ENCODE results near the gene SLC34A3. TPM values are rescaled to one million over a fixed set of nuclear protein-coding genes. Genes with fewer than 3 reads are reported as not detected.

Gene SLC34A3
- total RNA-seq, 1 donor from 2014 or later = not detected

DNA sequence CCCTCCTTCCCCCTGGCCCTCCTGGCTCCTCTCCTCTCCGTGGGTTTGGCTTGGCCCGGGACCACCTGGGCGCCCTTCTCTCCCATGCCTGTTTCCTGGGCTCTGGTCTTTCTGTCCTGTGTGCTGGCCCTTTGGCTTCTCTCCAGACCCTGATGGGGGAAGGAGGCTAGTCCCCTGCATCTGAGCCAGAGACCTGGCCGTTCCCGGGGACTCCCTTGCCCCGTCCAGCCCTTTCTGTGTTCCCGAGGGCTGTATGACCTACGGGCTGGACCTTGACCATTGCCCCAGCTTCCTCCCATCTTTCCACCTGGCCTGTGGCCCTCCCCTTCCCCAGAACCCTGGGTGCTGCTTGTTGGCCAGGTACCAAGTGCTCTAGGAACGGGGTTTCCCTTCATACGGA, 32.8 kb downstream of the SLC34A3 start:
- H3K27ac Mint-ChIP-seq = no peak overlapping the region
- H3K27me3 Mint-ChIP-seq (ENCODE audit: insufficient read depth, low read depth) = peaks cover 2% of the 10 kb centered on the region
- peaks cover 16% of the 10 kb centered on the region for H3K36me3 Mint-ChIP-seq

GRCh38 chr9:137264067-137264466, 33.4 kb downstream of the SLC34A3 start:
- H3K36me3 ChIP-seq = no peaks in the 10 kb centered on the region
- H3K9ac ChIP-seq = no peak overlapping the region
- H3K4me3 ChIP-seq = no peak overlapping the region
- H3F3A ChIP-seq (ENCODE audit: low read depth) = peaks cover 16% of the 10 kb centered on the region
- no peak overlapping the region for H2AFZ ChIP-seq (replicated peaks)
- H3K9me3 Mint-ChIP-seq = peaks cover 3% of the 10 kb centered on the region
- peaks cover 2% of the 10 kb centered on the region for H3K27me3 Mint-ChIP-seq (ENCODE audit: insufficient read depth, low read depth)
- no peak overlapping the region for H3K4me3 Mint-ChIP-seq
- H3K9me3 ChIP-seq (ENCODE audit: low read depth) = no peaks in the 10 kb centered on the region
- H3K4me2 ChIP-seq = no peak overlapping the region
- H3K79me2 ChIP-seq (ENCODE audit: low read depth) = no peaks in the 10 kb centered on the region
- no peaks in the 10 kb centered on the region for H3K27me3 ChIP-seq
- no peak overlapping the region for H3K27ac Mint-ChIP-seq
- no peaks in the 10 kb centered on the region for H3K4me1 ChIP-seq
- peaks cover 12% of the 10 kb centered on the region for H3K36me3 Mint-ChIP-seq
- H3K27ac ChIP-seq = no peak overlapping the region
- TF ChIP-seq EZH2phosphoT487 (IDR thresholded peaks at IDR 0.05) (no peak), EZH2 (IDR thresholded peaks at IDR 0.05) (no peak)
- TF ChIP-seq, protein P1, sequence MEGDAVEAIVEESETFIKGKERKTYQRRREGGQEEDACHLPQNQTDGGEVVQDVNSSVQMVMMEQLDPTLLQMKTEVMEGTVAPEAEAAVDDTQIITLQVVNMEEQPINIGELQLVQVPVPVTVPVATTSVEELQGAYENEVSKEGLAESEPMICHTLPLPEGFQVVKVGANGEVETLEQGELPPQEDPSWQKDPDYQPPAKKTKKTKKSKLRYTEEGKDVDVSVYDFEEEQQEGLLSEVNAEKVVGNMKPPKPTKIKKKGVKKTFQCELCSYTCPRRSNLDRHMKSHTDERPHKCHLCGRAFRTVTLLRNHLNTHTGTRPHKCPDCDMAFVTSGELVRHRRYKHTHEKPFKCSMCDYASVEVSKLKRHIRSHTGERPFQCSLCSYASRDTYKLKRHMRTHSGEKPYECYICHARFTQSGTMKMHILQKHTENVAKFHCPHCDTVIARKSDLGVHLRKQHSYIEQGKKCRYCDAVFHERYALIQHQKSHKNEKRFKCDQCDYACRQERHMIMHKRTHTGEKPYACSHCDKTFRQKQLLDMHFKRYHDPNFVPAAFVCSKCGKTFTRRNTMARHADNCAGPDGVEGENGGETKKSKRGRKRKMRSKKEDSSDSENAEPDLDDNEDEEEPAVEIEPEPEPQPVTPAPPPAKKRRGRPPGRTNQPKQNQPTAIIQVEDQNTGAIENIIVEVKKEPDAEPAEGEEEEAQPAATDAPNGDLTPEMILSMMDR (IDR thresholded peaks at IDR 0.05) = no peak
- H3K4me1 Mint-ChIP-seq = peaks cover 5% of the 10 kb centered on the region
- DNase-seq (ENCODE audit: low spot score) = no peak
- no peaks in the 10 kb centered on the region for H4K20me1 ChIP-seq (ENCODE audit: low read depth)

More for the DNA sequence above, 32.8 kb downstream of the SLC34A3 start:
- Mint-ChIP-seq H3K4me1 (peaks cover 5% of the 10 kb centered on the region), H3K9me3 (peaks cover 3% of the 10 kb centered on the region), H3K4me3 (no peak overlapping the region)
- TF ChIP-seq, protein P1 (IDR thresholded peaks at IDR 0.05) = no peak
- no peak for TF ChIP-seq EZH2 (IDR thresholded peaks at IDR 0.05)
- no peak for TF ChIP-seq EZH2phosphoT487 (IDR thresholded peaks at IDR 0.05)
- Histone ChIP-seq H3K4me1 (no peaks in the 10 kb centered on the region), H3F3A (ENCODE audit: low read depth) (peaks cover 16% of the 10 kb centered on the region), H3K27me3 (no peaks in the 10 kb centered on the region), H2AFZ (replicated peaks) (no peak overlapping the region), H3K4me3 (no peak overlapping the region), H3K4me2 (no peak overlapping the region), H3K27ac (no peak overlapping the region), H4K20me1 (ENCODE audit: low read depth) (no peaks in the 10 kb centered on the region), H3K9me3 (ENCODE audit: low read depth) (no peaks in the 10 kb centered on the region), H3K79me2 (ENCODE audit: low read depth) (no peaks in the 10 kb centered on the region), H3K9ac (no peak overlapping the region), H3K36me3 (no peaks in the 10 kb centered on the region)
- no peak for DNase-seq (ENCODE audit: low spot score)

DNA sequence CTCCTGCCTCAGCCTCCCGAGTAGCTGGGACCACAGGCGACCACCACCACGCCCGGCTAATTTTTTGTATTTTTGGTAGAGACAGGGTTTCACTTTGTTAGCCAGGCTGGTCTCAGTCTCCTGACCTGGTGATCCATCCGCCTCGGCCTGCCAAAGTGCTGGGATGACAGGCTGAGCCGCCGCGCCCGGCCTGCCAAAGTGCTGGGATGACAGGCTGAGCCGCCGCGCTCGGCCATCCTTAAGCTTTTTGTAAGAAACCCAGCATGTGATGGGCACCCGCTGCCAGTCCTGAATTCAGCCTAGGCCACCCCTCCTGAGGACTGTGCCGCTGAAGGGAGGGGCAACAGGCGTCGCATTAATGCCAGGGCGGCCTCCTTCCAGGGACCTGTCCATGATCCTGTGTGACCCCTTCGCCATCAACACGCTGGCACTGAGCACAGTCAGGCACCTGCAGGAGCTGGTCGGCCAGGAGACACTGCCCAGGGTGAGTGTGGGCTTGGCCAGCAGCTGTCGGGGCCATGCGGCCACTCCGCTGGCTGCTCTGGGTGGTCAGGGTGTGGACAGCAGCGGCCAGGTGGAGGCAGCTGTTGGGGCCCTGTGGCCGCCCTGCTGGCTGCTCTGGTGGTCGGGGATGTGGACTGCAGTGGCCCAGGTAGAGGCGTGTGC, 34.9 kb downstream of the SLC34A3 start:
- no peaks in the 10 kb centered on the region for H3K79me2 ChIP-seq (ENCODE audit: low read depth)
- no peak for DNase-seq (ENCODE audit: low spot score)

More for the DNA sequence above, 34.9 kb downstream of the SLC34A3 start:
- no peak overlapping the region for H3K9ac ChIP-seq
- TF ChIP-seq, protein P1 (IDR thresholded peaks at IDR 0.05) = no peak
- TF ChIP-seq EZH2 (IDR thresholded peaks at IDR 0.05) (no peak), EZH2phosphoT487 (IDR thresholded peaks at IDR 0.05) (no peak)
- H3K36me3 ChIP-seq = no peaks in the 10 kb centered on the region
- Mint-ChIP-seq H3K9me3 (peaks cover 3% of the 10 kb centered on the region), H3K36me3 (peaks cover 13% of the 10 kb centered on the region), H3K27me3 (ENCODE audit: insufficient read depth, low read depth) (no peaks in the 10 kb centered on the region), H3K4me3 (no peak overlapping the region), H3K27ac (no peak overlapping the region), H3K4me1 (peaks cover 5% of the 10 kb centered on the region)
- peaks cover 13% of the 10 kb centered on the region for H3F3A ChIP-seq (ENCODE audit: low read depth)
- H3K4me3 ChIP-seq = no peak overlapping the region
- H2AFZ ChIP-seq (replicated peaks) = no peak overlapping the region
- no peaks in the 10 kb centered on the region for H3K27me3 ChIP-seq
- no peak overlapping the region for H3K27ac ChIP-seq
- no peaks in the 10 kb centered on the region for H3K4me1 ChIP-seq
- H4K20me1 ChIP-seq (ENCODE audit: low read depth) = no peaks in the 10 kb centered on the region
- H3K9me3 ChIP-seq (ENCODE audit: low read depth) = no peaks in the 10 kb centered on the region
- H3K4me2 ChIP-seq = no peak overlapping the region

Measured in neural progenitor cell (in vitro differentiated cells).